Fibroblast of lung (primary cell): ENCODE data around the gene SRL. TPM values are rescaled to one million over a fixed set of nuclear protein-coding genes. Genes with fewer than 3 reads are reported as not detected.

Source experiments
- DNase-seq, 2 donors: peaks; one replicate each; pipeline versions ENCODE4 v3.0.0 to v3.0.0-alpha.2; 2010; ENCODE audit warnings: low read depth in 2 of 2
- H2AFZ ChIP-seq: 2 replicates; pipeline ENCODE4 v1.5.1; 2012; ENCODE audit warnings: low read length, control low read depth, inconsistent platforms
- H3K27ac ChIP-seq: 2 replicates; pipeline ENCODE4 v1.5.1; 2011; ENCODE audit warnings: low read length, control low read depth; ENCODE audit not compliant: insufficient read depth
- H3K27me3 ChIP-seq: 2 replicates; pipeline ENCODE4 v1.5.1; 2011; ENCODE audit warnings: mild to moderate bottlenecking, low read length; ENCODE audit not compliant: control insufficient read depth, insufficient read depth
- H3K36me3 ChIP-seq: 2 replicates; pipeline ENCODE4 v1.5.1; 2011; ENCODE audit warnings: low read length; ENCODE audit not compliant: control insufficient read depth, insufficient read depth
- H3K4me1 ChIP-seq: 2 replicates; pipeline ENCODE4 v1.5.1; 2011; ENCODE audit warnings: low read length; ENCODE audit not compliant: control insufficient read depth, insufficient read depth; ENCODE audit errors: extremely low read depth
- H3K4me2 ChIP-seq: 2 replicates; pipeline ENCODE4 v1.5.1; 2011; ENCODE audit warnings: low read length, control low read depth; ENCODE audit not compliant: insufficient read depth; ENCODE audit errors: extremely low read depth
- H3K4me3 ChIP-seq, 4 experiments: fragments of 200-600 bp in 1 of 4; sonication (generic) in 1 of 4; replicated peaks in 1 of 4; 2 replicates each; pipeline ENCODE4 v1.5.1; 2011 to 2016; ENCODE audit warnings: low read length in 4 of 4, low read depth in 3 of 4, mild to moderate bottlenecking in 3 of 4, control low read depth in 2 of 4, inconsistent platforms in 1 of 4, mixed read lengths in 1 of 4; ENCODE audit not compliant: insufficient read depth in 1 of 4; ENCODE audit errors: control extremely low read depth in 1 of 4
- H3K79me2 ChIP-seq: 2 replicates; pipeline ENCODE4 v1.5.1; 2012; ENCODE audit warnings: mild to moderate bottlenecking, low read length, inconsistent platforms; ENCODE audit not compliant: control insufficient read depth, insufficient read depth
- H3K9ac ChIP-seq: 2 replicates; pipeline ENCODE4 v1.5.1; 2011; ENCODE audit warnings: mild to moderate bottlenecking, low read length, control low read depth; ENCODE audit not compliant: insufficient read depth
- H3K9me3 ChIP-seq: 2 replicates; pipeline ENCODE4 v1.5.1; 2012; ENCODE audit warnings: low read depth, low read length; ENCODE audit not compliant: control insufficient read depth, insufficient read depth
- H4K20me1 ChIP-seq: 2 replicates; pipeline ENCODE4 v1.5.1; 2011; ENCODE audit warnings: low read length; ENCODE audit not compliant: control insufficient read depth, insufficient read depth; ENCODE audit errors: extremely low read depth
- EZH2 ChIP-seq: IDR thresholded peaks from 2 replicates; pipeline ENCODE4 v1.5.1; 2012; ENCODE audit warnings: low read length, control low read depth, mild to moderate bottlenecking; ENCODE audit errors: missing control alignments
- polyA plus RNA-seq, 2 donors: library from polyadenylated mRNA; depleted of rRNA in 1 of 2; stranded (reverse) in 1 of 2; unstranded in 1 of 2; fragments of >200 nt; gene quantifications; 2 replicates each; pipeline ENCODE4 v1.2.1, GENCODE V29; 2011 to 2012; ENCODE audit warnings: missing spikeins in 1 of 2
- total RNA-seq: library from RNA; depleted of rRNA; stranded (reverse); fragments of >200 nt; gene quantifications from 2 replicates; pipeline ENCODE4 v1.2.1, GENCODE V29; 2014
- TF ChIP-seq, protein P1 (sequence below), 2 donors: IDR thresholded peaks in 1 of 2; conservative IDR thresholded peaks in 1 of 2; 1 replicate in 1 of 2; 2 replicates in 1 of 2; pipeline ENCODE4 v1.5.1; 2011 to 2012; ENCODE audit warnings: low read length in 2 of 2, control low read depth in 1 of 2, inconsistent platforms in 1 of 2, low read depth in 1 of 2, mild to moderate bottlenecking in 1 of 2

Gene SRL
- total and polyA plus RNA-seq, 2 donors (not counting 1 experiment from before 2014, with no cell fraction given) = 0.07 to 0.17 TPM

DNA sequence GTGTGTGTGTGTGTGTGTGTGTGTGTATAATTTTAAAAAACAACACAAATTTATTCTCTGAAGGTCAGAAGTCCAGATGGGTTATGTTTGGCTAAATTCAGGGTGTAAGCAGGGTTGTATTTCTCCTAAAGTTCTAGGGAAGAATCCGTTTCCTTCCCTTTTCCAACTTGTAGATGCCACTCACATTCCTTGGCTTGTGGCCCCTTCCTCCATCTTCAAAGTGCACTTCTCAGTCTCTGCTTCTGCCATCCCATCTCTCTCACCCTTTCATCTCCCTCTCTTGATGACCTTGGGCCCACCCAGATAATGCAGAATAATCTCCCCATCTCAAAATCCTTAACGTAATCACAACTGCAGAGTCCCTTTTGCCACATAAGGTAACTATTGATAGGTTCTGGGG is 38.7 kb upstream of the SRL start:
- TF ChIP-seq, protein P1, sequence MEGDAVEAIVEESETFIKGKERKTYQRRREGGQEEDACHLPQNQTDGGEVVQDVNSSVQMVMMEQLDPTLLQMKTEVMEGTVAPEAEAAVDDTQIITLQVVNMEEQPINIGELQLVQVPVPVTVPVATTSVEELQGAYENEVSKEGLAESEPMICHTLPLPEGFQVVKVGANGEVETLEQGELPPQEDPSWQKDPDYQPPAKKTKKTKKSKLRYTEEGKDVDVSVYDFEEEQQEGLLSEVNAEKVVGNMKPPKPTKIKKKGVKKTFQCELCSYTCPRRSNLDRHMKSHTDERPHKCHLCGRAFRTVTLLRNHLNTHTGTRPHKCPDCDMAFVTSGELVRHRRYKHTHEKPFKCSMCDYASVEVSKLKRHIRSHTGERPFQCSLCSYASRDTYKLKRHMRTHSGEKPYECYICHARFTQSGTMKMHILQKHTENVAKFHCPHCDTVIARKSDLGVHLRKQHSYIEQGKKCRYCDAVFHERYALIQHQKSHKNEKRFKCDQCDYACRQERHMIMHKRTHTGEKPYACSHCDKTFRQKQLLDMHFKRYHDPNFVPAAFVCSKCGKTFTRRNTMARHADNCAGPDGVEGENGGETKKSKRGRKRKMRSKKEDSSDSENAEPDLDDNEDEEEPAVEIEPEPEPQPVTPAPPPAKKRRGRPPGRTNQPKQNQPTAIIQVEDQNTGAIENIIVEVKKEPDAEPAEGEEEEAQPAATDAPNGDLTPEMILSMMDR (conservative IDR thresholded peaks at IDR 0.05 in 1 of 2, IDR thresholded peaks at IDR 0.05 in 1 of 2; ENCODE audit: low read depth in 1 of 2, low read length in 2 of 2) = no peak
- TF ChIP-seq EZH2 = no peak
- no peaks in the 10 kb centered on the region for H3K27me3 ChIP-seq
- H2AFZ ChIP-seq = no peak overlapping the region
- no peak overlapping the region for H3K9ac ChIP-seq
- no peak overlapping the region for H3K4me3 ChIP-seq
- H3K27ac ChIP-seq = no peak overlapping the region
- H3K79me2 ChIP-seq = no peaks in the 10 kb centered on the region
- no peaks in the 10 kb centered on the region for H4K20me1 ChIP-seq
- no peak for DNase-seq
- no peaks in the 10 kb centered on the region for H3K36me3 ChIP-seq
- H3K4me1 ChIP-seq = peaks cover 4% of the 10 kb centered on the region
- H3K9me3 ChIP-seq = no peaks in the 10 kb centered on the region
- no peak overlapping the region for H3K4me2 ChIP-seq

DNA sequence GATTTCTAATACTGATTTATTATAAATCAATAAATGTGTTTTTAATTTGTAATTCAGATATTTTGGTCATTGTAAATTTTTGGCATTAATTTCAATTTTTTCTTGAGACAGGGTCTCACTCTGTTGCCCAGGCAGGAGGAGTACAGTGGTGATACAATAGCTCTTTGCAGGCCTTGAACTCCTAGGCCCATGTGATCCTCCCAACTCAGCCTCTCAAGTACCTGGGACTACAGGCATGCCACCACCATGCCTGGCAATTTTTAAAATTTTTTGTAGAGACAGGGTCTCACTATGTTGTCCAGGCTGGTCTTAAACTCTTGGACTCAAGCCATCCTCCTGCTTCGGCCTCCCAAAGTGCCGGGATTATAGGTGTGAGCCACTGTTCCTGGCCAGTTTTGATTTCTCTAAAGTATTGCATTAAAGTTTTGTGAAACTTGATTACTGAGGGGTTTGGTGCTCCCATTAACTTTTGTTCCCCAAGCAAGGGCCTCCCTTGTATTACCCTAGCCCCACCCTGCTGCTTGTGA is 36.2 kb upstream of the SRL start:
- no peak for DNase-seq
- H3K4me3 ChIP-seq = no peak overlapping the region
- no peak overlapping the region for H3K4me2 ChIP-seq
- H3K79me2 ChIP-seq = no peaks in the 10 kb centered on the region
- no peak overlapping the region for H2AFZ ChIP-seq
- TF ChIP-seq, protein P1 (conservative IDR thresholded peaks at IDR 0.05 in 1 of 2, IDR thresholded peaks at IDR 0.05 in 1 of 2; ENCODE audit: low read depth in 1 of 2, low read length in 2 of 2) = no peak
- TF ChIP-seq EZH2 = no peak
- no peaks in the 10 kb centered on the region for H3K27me3 ChIP-seq
- no peaks in the 10 kb centered on the region for H3K4me1 ChIP-seq
- no peaks in the 10 kb centered on the region for H3K36me3 ChIP-seq
- H3K27ac ChIP-seq = no peak overlapping the region
- no peaks in the 10 kb centered on the region for H4K20me1 ChIP-seq
- no peaks in the 10 kb centered on the region for H3K9me3 ChIP-seq
- H3K9ac ChIP-seq = no peak overlapping the region

DNA sequence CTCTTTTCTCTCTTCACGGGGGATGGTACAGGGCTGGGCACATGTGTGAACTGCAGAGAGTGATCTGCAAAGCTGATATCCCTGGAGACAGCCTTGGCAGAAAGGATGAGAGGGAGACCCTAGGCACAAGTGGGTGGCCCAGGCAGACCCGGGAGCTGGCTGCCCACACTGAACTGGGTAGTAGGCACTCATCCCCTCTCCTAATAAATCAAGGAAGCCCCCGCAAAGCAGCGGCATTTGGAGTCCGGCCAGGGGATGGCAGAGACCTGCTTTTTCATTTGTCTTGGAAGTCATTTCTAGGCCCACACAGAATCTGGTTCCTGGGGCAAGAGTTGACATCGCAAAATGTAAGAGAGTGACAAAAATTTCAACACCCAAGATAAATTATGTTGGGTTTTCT is 34.0 kb upstream of the SRL start:
- Histone ChIP-seq H3K4me1 (peaks cover 6% of the 10 kb centered on the region), H3K27me3 (no peaks in the 10 kb centered on the region), H4K20me1 (no peaks in the 10 kb centered on the region), H3K79me2 (peaks cover 8% of the 10 kb centered on the region), H3K4me3 (no peak overlapping the region), H2AFZ (no peak overlapping the region), H3K9me3 (no peaks in the 10 kb centered on the region), H3K4me2 (no peak overlapping the region), H3K36me3 (no peaks in the 10 kb centered on the region), H3K9ac (no peak overlapping the region), H3K27ac (no peak overlapping the region)
- no peak for DNase-seq
- no peak for TF ChIP-seq EZH2
- TF ChIP-seq, protein P1 (conservative IDR thresholded peaks at IDR 0.05 in 1 of 2, IDR thresholded peaks at IDR 0.05 in 1 of 2; ENCODE audit: low read depth in 1 of 2, low read length in 2 of 2) = no peak
